ENCODE results near the gene LMAN1.

- TF ChIP-seq, protein P1, sequence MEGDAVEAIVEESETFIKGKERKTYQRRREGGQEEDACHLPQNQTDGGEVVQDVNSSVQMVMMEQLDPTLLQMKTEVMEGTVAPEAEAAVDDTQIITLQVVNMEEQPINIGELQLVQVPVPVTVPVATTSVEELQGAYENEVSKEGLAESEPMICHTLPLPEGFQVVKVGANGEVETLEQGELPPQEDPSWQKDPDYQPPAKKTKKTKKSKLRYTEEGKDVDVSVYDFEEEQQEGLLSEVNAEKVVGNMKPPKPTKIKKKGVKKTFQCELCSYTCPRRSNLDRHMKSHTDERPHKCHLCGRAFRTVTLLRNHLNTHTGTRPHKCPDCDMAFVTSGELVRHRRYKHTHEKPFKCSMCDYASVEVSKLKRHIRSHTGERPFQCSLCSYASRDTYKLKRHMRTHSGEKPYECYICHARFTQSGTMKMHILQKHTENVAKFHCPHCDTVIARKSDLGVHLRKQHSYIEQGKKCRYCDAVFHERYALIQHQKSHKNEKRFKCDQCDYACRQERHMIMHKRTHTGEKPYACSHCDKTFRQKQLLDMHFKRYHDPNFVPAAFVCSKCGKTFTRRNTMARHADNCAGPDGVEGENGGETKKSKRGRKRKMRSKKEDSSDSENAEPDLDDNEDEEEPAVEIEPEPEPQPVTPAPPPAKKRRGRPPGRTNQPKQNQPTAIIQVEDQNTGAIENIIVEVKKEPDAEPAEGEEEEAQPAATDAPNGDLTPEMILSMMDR (conservative IDR thresholded peaks at IDR 0.05; ENCODE audit: low read length) = no peak
- no peak for TF ChIP-seq EZH2phosphoT487 (IDR thresholded peaks at IDR 0.05; ENCODE audit: borderline replicate concordance)
Measured at GRCh38 chr18:59303006-59303405, 56.1 kb downstream of the LMAN1 start.
